D721Med (cell line): ENCODE results near the gene ADPRH.

Source experiments
- DNase-seq: peaks from one replicate; pipeline ENCODE4 v3.0.0; 2011; ENCODE audit warnings: low spot score; ENCODE audit not compliant: insufficient read length
- FAIRE-seq: peaks from 2 replicates; lab custom pipeline; 2011; peaks lifted over from hg19 to GRCh38; lab: Jason Lieb, UNC
- CTCF ChIP-seq: IDR thresholded peaks from 2 replicates; pipeline ENCODE4 v1.5.1; 2012; ENCODE audit warnings: mild to moderate bottlenecking, control low read depth; ENCODE audit not compliant: insufficient read depth; ENCODE audit errors: missing control alignments

Gene ADPRH

DNA sequence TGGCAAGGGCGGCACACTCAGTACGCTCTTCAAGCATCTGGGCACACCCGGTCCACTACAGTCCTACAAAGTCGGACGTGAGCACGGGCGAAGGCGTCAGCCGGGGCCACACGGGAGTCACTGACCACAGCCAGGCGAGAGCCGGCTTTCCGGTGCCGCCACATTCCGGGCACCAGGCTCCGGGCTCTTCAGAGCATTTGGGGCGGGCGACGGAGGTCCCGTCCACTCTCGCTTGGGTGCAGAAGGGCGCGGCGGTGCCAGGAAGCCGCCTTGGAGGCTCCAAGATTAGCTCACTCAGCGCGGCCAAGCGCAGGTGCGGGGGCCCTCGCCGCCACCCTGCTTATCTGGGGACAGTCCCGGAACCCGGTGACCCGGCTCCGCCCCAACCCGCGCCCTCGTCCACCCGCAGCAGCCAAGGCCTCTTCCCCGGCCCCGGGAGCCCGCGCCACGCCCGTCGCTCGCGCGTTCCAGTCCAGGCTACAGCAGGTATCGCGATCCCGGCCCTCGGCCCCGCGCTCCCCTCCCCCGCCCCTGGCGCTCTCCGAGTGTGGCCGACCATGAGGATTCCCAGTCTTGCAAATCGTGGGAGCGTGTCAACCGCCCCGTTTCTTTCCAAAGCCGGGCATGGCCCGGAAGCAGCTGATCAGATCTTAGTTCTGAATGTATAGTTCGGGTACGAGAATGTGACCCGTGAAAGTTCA is at the start of gene ADPRH:
TSS of gene ADPRH (plus strand) at position 127 of the 701 bp plus-strand sequence. CDS start 2,678 bp downstream, outside the sequence.
- DNase-seq (no peak), FAIRE-seq (no peak)
- TF ChIP-seq CTCF: no peak

DNA sequence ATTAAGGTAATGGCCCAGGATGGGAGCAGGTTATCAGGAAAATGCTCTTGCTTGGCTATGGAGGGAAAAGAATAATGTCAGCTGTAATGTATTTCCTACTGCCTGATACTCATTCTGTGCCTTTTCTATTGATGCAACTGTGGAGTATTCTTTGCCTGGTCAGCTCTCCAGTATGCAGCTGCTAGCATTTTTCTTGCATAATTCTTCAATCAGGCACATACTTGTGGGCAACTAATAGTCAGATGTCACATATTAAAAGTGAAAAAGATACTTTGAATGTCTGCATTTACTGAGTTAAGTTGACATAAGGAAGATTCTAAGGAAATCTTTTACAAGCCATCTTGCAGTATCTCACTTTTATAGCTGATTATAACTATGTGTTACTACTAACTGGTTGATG is 49.4 kb upstream of the ADPRH start:
- no peak for TF ChIP-seq CTCF
- FAIRE-seq (no peak), DNase-seq (no peak)

DNA sequence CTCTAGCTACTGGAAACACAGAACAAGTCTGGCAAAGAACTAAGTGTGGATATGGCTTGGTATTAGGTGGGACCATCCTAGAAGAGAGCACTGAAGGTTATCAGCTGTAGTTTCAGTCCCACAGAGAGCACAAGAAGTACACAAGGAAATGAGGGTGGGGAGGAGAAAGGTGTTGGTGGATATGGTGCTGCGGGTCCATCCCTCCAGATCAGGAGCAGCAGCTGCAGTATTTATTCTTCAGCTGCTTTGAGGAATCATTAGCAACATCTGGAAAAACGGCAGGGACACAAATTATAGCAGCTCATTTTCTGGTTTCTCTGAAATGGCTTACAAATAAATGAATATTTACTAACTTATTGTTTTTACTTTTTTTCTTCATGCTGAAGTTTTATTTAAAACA is 48.8 kb upstream of the ADPRH start:
- no peak for DNase-seq
- TF ChIP-seq CTCF: no peak
- no peak for FAIRE-seq

- no peak for DNase-seq
- no peak for TF ChIP-seq CTCF
- no peak for FAIRE-seq
Observed at GRCh38 chr3:119531151-119531550, 48.1 kb upstream of the ADPRH start.

GRCh38 chr3:119534296-119534695 is 45.0 kb upstream of the ADPRH start:
- no peak for DNase-seq
- no peak for TF ChIP-seq CTCF
- no peak for FAIRE-seq

DNA sequence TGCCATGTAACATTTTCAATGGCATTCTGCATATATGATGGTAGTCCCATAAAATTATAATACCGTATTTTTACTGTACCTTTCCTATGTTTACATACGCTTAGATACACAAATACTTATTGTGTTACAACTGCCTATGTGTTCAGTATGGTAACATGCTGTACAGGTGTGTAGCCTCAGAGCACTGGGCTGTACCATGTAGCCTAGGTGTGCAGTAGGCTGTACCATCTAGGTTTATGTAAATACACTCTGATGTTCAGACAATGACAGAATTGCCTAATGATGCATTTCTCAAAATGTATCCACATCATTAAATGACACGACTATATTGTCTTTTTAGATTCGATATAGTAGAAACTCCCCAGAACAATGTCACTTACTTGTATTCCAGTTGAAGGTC is 42.5 kb upstream of the ADPRH start:
- DNase-seq (no peak), FAIRE-seq (no peak)
- no peak for TF ChIP-seq CTCF

GRCh38 chr3:119538772-119539171 is 40.5 kb upstream of the ADPRH start:
- TF ChIP-seq CTCF: no peak
- no peak for FAIRE-seq
- no peak for DNase-seq
